Measurements from ENCODE around the gene ARL15. TPM values are rescaled to one million over a fixed set of nuclear protein-coding genes. Genes with fewer than 3 reads are reported as not detected.
"Not testable (repeated sequence)": the region's sequence is repeated elsewhere in the genome, so short reads cannot be mapped to it uniquely, and the experiment has no call there.

ARL15 gene
- total RNA-seq: 10 to 100 TPM; 19.9 to 57.0 (median 36.9) TPM

DNA sequence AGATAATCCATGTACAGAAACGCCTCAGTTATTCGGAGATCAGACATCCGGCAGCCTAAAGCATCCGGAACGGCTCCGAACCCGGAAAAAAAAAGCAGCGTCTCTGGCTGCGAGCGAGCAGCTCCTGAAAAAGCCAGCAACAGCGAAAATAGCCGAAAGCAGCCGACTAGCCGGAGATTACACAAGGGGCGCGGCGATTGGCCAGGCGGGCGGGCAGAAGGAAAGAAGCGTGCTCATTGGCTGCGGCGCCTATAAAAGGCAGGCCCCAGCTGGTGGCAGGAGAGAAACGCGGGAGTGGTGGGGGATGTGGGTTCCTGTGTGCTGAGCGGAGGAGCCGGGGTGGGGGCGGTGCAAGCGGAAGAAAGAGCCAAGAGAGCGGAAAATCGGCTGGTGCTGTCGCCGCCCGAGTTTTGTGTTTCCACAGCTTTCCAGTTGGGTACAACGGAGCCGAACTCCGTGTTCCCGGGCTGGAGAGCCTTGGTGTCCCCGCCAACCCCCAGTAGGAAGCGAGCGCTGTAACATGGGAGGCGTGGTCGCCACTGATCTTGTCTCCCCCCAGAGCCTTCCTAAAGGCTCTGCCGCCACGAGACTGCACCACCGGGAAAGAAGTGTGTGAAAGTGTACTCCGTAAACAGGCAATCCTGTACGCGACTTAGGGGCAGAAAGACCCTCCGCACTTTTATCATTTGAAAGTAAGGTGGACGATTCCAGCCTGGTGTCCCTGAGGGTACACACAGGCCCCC lies at the start of gene ARL15:
TSS of gene ARL15 (minus strand) at position 141 of the 743 bp plus-strand sequence.
- Histone ChIP-seq H3K9me3 (no peaks in the 10 kb centered on the region), H3K4me3 (peak within 1 kb of the TSS; percentile 97), H3K27me3 (no peaks in the 10 kb centered on the region), H3K36me3 (no peaks in the 10 kb centered on the region), H3K27ac (peak within 1 kb of the TSS; percentile 90), H3K4me1 (peaks cover 26% of the 10 kb centered on the region)
- DNase-seq (ENCODE audit: low spot score in 2 of 2): peak; percentile 99 to 100
- no peak for TF ChIP-seq EP300 (IDR thresholded peaks at IDR 0.05)
- peak; percentile 24 to 85 (median 81) for TF ChIP-seq POLR2AphosphoS5 (IDR thresholded peaks at IDR 0.05)
- TF ChIP-seq, protein P1, sequence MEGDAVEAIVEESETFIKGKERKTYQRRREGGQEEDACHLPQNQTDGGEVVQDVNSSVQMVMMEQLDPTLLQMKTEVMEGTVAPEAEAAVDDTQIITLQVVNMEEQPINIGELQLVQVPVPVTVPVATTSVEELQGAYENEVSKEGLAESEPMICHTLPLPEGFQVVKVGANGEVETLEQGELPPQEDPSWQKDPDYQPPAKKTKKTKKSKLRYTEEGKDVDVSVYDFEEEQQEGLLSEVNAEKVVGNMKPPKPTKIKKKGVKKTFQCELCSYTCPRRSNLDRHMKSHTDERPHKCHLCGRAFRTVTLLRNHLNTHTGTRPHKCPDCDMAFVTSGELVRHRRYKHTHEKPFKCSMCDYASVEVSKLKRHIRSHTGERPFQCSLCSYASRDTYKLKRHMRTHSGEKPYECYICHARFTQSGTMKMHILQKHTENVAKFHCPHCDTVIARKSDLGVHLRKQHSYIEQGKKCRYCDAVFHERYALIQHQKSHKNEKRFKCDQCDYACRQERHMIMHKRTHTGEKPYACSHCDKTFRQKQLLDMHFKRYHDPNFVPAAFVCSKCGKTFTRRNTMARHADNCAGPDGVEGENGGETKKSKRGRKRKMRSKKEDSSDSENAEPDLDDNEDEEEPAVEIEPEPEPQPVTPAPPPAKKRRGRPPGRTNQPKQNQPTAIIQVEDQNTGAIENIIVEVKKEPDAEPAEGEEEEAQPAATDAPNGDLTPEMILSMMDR (IDR thresholded peaks at IDR 0.05): no peak
- peak; percentile 92 to 98 for TF ChIP-seq POLR2A (IDR thresholded peaks at IDR 0.05)
- WGBS: under 1% methylated on average over 49 of the region's 50 CpGs

DNA sequence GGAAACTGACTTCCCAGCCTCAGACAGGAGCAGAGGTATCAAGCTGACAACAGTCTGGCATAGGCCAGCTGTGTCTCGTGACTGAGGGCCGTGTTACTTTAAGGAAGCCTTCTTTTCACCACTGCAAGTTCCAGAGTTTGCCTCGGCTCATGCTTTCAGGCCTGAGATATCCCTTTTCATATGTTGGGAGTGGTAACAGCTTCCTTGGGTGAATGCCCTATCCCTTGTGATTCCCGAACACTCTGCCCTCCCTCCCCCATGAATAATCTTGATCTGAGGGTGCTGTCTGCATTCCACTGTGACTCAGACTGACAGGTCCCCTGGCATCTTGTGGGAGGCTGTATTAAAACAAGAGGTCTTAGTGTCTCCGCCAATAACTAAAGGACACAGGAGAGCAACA lies 49.7 kb upstream of the ARL15 start:
- Histone ChIP-seq H3K9me3 (no peaks in the 10 kb centered on the region), H3K4me3 (no peak overlapping the region), H3K4me1 (peaks cover 34% of the 10 kb centered on the region), H3K27me3 (no peaks in the 10 kb centered on the region), H3K27ac (no peak overlapping the region), H3K36me3 (no peaks in the 10 kb centered on the region)
- DNase-seq (ENCODE audit: low spot score in 2 of 2): no peak
- WGBS: 27% methylated on average over 5 of the region's 5 CpGs
- TF ChIP-seq POLR2AphosphoS5 (IDR thresholded peaks at IDR 0.05) (no peak), EP300 (IDR thresholded peaks at IDR 0.05) (no peak), POLR2A (IDR thresholded peaks at IDR 0.05) (no peak)
- TF ChIP-seq, protein P1 (IDR thresholded peaks at IDR 0.05): no peak

DNA sequence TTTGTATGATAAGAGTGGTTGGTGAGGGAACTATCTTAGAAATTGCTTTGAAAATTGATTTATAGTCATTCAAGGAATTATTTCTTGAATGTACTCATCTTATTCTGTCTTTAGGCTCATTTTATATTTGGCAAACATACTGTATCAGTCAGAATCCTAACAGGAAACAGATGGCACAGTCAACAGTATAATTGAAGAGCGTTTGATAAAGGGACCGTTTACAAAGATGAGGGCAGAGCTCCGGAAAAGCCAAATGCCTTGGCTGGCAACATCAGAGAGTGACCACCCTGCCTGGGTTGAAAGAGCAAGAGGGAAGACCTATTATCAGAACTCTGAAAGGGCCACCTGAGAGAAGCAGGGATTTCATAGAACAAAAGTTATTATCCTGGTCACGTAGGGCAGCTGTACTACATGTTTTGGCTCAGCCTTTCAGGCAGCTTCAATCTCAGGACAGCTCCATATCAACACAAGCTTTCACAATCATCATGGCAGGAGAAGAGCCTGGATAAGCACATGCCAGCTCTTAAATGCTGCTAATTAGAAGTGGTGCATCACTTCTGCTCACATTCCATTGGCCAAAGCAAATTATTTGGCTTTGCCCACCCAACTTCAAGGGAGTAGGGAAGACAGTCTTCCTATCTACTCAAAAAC lies 47.2 kb upstream of the ARL15 start:
- Histone ChIP-seq H3K9me3 (no peaks in the 10 kb centered on the region), H3K27me3 (no peaks in the 10 kb centered on the region), H3K4me1 (peaks cover 34% of the 10 kb centered on the region), H3K36me3 (no peaks in the 10 kb centered on the region), H3K4me3 (no peak overlapping the region), H3K27ac (no peak overlapping the region)
- DNase-seq (ENCODE audit: low spot score in 2 of 2): no peak
- TF ChIP-seq POLR2A (IDR thresholded peaks at IDR 0.05): no peak
- TF ChIP-seq, protein P1 (IDR thresholded peaks at IDR 0.05): no peak
- no peak for TF ChIP-seq POLR2AphosphoS5 (IDR thresholded peaks at IDR 0.05)
- TF ChIP-seq EP300 (IDR thresholded peaks at IDR 0.05): no peak
- 23% methylated on average over 4 of the region's 4 CpGs for WGBS

DNA sequence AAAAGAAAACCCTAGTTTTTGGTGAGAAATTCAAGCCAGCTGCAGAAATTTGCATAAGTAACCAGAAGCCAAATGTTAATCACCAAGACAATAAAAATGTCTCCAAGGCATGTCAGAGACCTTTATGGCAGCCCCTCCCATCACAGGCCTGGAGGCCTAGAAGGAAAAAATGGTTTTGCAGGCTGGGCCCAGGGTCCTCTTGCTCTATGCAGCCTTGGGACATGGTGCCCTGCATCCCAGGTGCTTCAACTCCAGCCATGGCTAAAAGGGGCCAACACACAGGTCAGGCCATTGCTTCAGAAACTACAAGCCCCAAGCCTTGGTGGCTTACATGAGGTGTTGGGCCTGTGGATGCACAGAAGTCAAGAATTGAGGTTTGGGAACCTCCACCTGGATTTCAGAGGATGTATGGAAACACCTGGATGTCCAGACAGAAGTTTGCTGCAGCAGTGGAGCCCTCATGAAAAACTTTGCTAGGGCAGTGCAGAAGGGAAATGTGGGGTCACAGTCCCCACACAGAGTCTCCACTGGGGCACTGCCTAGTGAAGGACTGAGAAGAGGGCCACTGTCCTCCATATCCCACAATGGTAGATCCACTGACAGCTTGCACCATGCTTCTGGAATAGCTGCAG lies 43.7 kb upstream of the ARL15 start:
- not testable (repeated sequence) for H3K9me3 ChIP-seq; H3K27me3 ChIP-seq; H3K4me3 ChIP-seq; H3K4me1 ChIP-seq; H3K36me3 ChIP-seq; H3K27ac ChIP-seq; DNase-seq (ENCODE audit: low spot score in 2 of 2)

DNA sequence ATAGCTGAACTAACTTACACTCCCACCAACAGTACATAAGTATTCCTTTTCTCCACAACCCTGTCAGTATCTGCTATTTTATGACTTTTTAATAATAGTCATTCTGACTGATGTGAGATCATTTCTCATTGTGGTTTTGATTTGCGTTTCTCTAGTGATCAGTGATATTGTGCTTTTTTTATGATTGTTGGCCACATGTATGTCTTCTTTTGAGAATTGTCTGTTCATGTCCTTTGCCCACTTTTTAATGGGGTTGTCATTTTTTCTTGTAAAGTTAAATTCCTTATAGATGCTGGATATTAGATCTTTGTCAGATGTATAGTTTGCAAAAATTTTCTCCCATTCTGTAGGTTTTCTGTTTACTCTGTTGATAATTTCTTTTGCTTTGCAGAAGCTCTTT lies 42.2 kb upstream of the ARL15 start:
- H3K4me3 ChIP-seq; H3K36me3 ChIP-seq; H3K9me3 ChIP-seq; DNase-seq (ENCODE audit: low spot score in 2 of 2); H3K27me3 ChIP-seq; H3K27ac ChIP-seq; H3K4me1 ChIP-seq: not testable (repeated sequence)
- WGBS: 66% methylated on average over 1 of the region's 1 CpG

DNA sequence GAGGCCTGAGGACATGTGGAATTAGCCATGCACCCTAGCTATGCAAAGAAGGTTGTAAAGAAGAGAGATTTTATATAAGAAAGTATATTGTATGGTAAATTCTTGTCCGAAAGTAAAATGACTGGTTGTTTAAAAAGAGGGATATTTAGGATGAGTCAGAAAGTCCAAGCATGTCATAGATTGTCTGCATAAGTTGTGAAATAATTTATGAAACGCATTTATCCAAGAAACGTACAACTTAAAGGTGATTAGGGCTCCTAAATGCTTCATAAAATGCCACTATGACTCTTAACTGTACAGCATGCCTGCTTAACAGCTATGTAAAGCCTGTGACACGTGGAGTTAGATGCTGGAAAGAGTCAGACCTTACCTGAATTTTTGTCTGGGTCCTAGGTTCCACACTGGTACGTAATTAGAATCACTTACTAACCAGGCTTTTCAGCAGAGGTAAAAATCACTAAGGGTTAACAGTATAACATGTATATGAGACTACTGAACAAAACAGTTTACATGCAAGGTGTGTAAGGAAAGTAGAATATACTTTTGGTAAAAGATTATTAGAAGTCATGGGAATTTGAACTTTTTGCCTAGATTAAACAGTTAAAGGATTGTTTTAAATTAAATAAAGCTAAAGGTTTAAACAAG lies 37.0 kb upstream of the ARL15 start:
- DNase-seq (ENCODE audit: low spot score in 2 of 2): no peak
- WGBS: 79% methylated on average over 5 of the region's 5 CpGs
- no peaks in the 10 kb centered on the region for H3K36me3 ChIP-seq

More for the DNA sequence above, 37.0 kb upstream of the ARL15 start:
- no peak overlapping the region for H3K4me3 ChIP-seq
- TF ChIP-seq POLR2A (IDR thresholded peaks at IDR 0.05): no peak
- TF ChIP-seq POLR2AphosphoS5 (IDR thresholded peaks at IDR 0.05): no peak
- TF ChIP-seq, protein P1 (IDR thresholded peaks at IDR 0.05): no peak
- no peak for TF ChIP-seq EP300 (IDR thresholded peaks at IDR 0.05)
- H3K9me3 ChIP-seq: peaks cover 7% of the 10 kb centered on the region
- no peaks in the 10 kb centered on the region for H3K4me1 ChIP-seq
- H3K27me3 ChIP-seq: no peaks in the 10 kb centered on the region
- H3K27ac ChIP-seq: no peak overlapping the region
